OCI-LY1 (cell line): ENCODE data around the gene PGAP6.

ENCODE experiments used
- EZH2 ChIP-seq: fragments of 200-600 bp; sonication (generic), shearing (Covaris generic); IDR thresholded peaks from 2 replicates; pipeline ENCODE4 v1.8.0; 2017; ENCODE audit warnings: borderline replicate concordance, mixed run types, mild to moderate bottlenecking, antibody characterized with exemption, low read length, moderate library complexity, mixed read lengths
- TF ChIP-seq, protein P1 (sequence below): fragments of 200-600 bp; sonication (generic), shearing (Covaris generic); IDR thresholded peaks from 2 replicates; pipeline ENCODE4 v1.5.1; 2017; ENCODE audit warnings: mild to moderate bottlenecking, antibody characterized with exemption, low read length, moderate library complexity, mixed read lengths

DNA sequence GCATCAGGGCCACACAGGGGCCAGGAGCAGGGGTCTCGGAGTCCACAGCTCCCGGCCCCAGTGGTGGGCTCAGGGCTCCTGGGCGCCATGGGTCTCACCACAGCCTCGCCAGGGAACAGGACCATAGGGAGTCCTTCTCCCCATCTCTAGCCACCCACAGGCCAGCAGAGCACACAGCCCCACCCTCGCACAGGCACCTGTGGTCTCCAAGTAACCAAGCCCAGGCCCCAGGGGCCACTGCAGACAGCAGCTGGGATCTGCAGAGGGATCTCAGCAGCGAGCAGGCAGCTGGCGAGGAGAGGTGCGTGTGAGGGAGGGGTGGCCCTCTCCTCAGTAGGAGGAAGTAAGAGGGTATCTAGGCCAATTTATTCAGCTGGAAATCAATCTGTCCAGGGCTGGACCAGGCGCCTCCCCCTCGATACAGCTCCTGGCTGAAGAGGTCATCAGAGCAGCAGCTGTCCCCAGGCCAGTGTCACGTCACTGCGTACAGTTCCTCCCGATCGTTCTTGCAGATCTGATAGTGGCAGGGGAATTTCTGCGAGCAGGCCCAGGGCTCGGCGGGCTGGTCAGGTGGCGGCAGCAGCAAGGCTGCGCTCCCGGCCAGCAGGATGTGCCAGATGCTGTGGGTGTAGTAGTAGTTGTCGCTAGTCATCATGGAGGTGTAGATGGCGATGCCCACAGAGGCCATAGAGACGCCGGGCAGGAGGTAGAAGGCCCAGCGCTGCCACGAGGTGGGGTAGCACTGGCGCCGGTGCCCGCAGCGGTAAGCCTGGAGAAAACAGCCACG lies 10.1 kb downstream of the PGAP6 start:
- TF ChIP-seq, protein P1, sequence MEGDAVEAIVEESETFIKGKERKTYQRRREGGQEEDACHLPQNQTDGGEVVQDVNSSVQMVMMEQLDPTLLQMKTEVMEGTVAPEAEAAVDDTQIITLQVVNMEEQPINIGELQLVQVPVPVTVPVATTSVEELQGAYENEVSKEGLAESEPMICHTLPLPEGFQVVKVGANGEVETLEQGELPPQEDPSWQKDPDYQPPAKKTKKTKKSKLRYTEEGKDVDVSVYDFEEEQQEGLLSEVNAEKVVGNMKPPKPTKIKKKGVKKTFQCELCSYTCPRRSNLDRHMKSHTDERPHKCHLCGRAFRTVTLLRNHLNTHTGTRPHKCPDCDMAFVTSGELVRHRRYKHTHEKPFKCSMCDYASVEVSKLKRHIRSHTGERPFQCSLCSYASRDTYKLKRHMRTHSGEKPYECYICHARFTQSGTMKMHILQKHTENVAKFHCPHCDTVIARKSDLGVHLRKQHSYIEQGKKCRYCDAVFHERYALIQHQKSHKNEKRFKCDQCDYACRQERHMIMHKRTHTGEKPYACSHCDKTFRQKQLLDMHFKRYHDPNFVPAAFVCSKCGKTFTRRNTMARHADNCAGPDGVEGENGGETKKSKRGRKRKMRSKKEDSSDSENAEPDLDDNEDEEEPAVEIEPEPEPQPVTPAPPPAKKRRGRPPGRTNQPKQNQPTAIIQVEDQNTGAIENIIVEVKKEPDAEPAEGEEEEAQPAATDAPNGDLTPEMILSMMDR = no peak
- no peak for TF ChIP-seq EZH2
